ENCODE data around the gene TAOK1. TPM values are rescaled to one million over a fixed set of nuclear protein-coding genes. Genes with fewer than 3 reads are reported as not detected.

Gene TAOK1
- total RNA-seq, 1 donor from 2014 or later = 89.1 TPM

GRCh38 chr17:29596811-29597210, 206.6 kb downstream of the TAOK1 start:
- TF ChIP-seq CTCF (IDR thresholded peaks at IDR 0.05; ENCODE audit: unreplicated experiment) = no peak
- H3K4me3 Mint-ChIP-seq (ENCODE audit: low read depth) = no peak overlapping the region
- no peaks in the 10 kb centered on the region for H3K9me3 Mint-ChIP-seq (ENCODE audit: low read depth)
- peaks cover 7% of the 10 kb centered on the region for H3K27me3 Mint-ChIP-seq
- no peak for DNase-seq (ENCODE audit: low spot score, unreplicated experiment)
- H3K36me3 Mint-ChIP-seq (ENCODE audit: insufficient read depth) = no peaks in the 10 kb centered on the region
- H3K4me1 Mint-ChIP-seq (ENCODE audit: low read depth) = peaks cover 7% of the 10 kb centered on the region
- no peak overlapping the region for H3K27ac Mint-ChIP-seq

GRCh38 chr17:29597361-29598172, 207.4 kb downstream of the TAOK1 start:
- Mint-ChIP-seq H3K27ac (no peak overlapping the region), H3K27me3 (peaks cover 7% of the 10 kb centered on the region), H3K9me3 (ENCODE audit: low read depth) (no peaks in the 10 kb centered on the region), H3K4me3 (ENCODE audit: low read depth) (no peak overlapping the region), H3K36me3 (ENCODE audit: insufficient read depth) (no peaks in the 10 kb centered on the region), H3K4me1 (ENCODE audit: low read depth) (peaks cover 6% of the 10 kb centered on the region)
- DNase-seq (ENCODE audit: low spot score, unreplicated experiment) = no peak
- TF ChIP-seq CTCF (IDR thresholded peaks at IDR 0.05; ENCODE audit: unreplicated experiment) = no peak

Other genes with a start within 250 kb of the TAOK1 start
- 75.7 and 77.1 TPM in 2 replicates for gene MYO18A, start 210.0 kb upstream of the TAOK1 start, total RNA-seq
- not detected in 2 replicates for gene CRYBA1, start 143.5 kb upstream of the TAOK1 start, total RNA-seq
- 50.8 and 52.8 TPM in 2 replicates for gene NUFIP2, start 96.2 kb upstream of the TAOK1 start, total RNA-seq
- gene ABHD15, start 176.7 kb downstream of the TAOK1 start, total RNA-seq = 5.3 and 5.4 TPM in 2 replicates
- gene TP53I13, start 178.3 kb downstream of the TAOK1 start, total RNA-seq = 39.7 and 40.2 TPM in 2 replicates
- gene GIT1, start 199.3 kb downstream of the TAOK1 start, total RNA-seq = 51.6 and 54.9 TPM in 2 replicates
- gene ANKRD13B, start 202.8 kb downstream of the TAOK1 start, total RNA-seq = 22.8 and 27.5 TPM in 2 replicates
- gene CORO6, start 232.5 kb downstream of the TAOK1 start, total RNA-seq = 0.27 TPM in 1 of 2 replicates, not detected in the other

All from progenitor cell of endocrine pancreas (in vitro differentiated cells).